PFSK-1 (cell line): ENCODE data around the gene SEC31A.

Experiments used
- FOXP2 ChIP-seq: optimal IDR thresholded peaks from 2 replicates; pipeline ENCODE3; 2011; ENCODE audit warnings: borderline replicate concordance, control low read depth, inconsistent platforms; ENCODE audit not compliant: insufficient read depth; ENCODE audit errors: extremely low read length, extremely low read depth
- POLR2AphosphoS5 ChIP-seq: IDR thresholded peaks from 2 replicates; pipeline ENCODE4 v1.6.1; 2012; ENCODE audit warnings: low read depth, mild to moderate bottlenecking, control low read depth, low read length, moderate library complexity
- REST ChIP-seq, 2 experiments: IDR thresholded peaks; 2 replicates each; pipeline versions ENCODE4 v1.6.1 to v1.8.0; 2011 to 2012; ENCODE audit warnings: low read depth in 2 of 2, low read length in 2 of 2, control low read depth in 1 of 2, inconsistent platforms in 1 of 2, mild to moderate bottlenecking in 1 of 2, moderate library complexity in 1 of 2; ENCODE audit not compliant: insufficient read depth in 1 of 2
- SIN3A ChIP-seq: IDR thresholded peaks from 2 replicates; pipeline ENCODE4 v1.6.1; 2012; ENCODE audit warnings: mild to moderate bottlenecking, low read length, moderate library complexity, borderline replicate concordance; ENCODE audit not compliant: insufficient read depth
- TAF1 ChIP-seq: IDR thresholded peaks from 2 replicates; pipeline ENCODE4 v1.6.1; 2012; ENCODE audit warnings: low read length, control low read depth, borderline replicate concordance; ENCODE audit not compliant: insufficient read depth

SEC31A gene

GRCh38 chr4:82913305-82913704 is 22.4 kb upstream of the SEC31A start:
- TF ChIP-seq TAF1 (no peak), POLR2AphosphoS5 (no peak), REST (IDR thresholded peaks at IDR 0.05; ENCODE audit: insufficient read depth in 1 of 2, low read depth in 2 of 2, low read length in 2 of 2) (no peak), FOXP2 (no peak), SIN3A (no peak)

GRCh38 chr4:82909326-82909725 is 18.4 kb upstream of the SEC31A start:
- TF ChIP-seq FOXP2 = no peak
- no peak for TF ChIP-seq REST (IDR thresholded peaks at IDR 0.05; ENCODE audit: insufficient read depth in 1 of 2, low read depth in 2 of 2, low read length in 2 of 2)
- no peak for TF ChIP-seq POLR2AphosphoS5
- TF ChIP-seq TAF1 = no peak
- no peak for TF ChIP-seq SIN3A

GRCh38 chr4:82906469-82906868 is 15.5 kb upstream of the SEC31A start:
- TF ChIP-seq TAF1 = no peak
- no peak for TF ChIP-seq POLR2AphosphoS5
- no peak for TF ChIP-seq SIN3A
- TF ChIP-seq REST (IDR thresholded peaks at IDR 0.05; ENCODE audit: insufficient read depth in 1 of 2, low read depth in 2 of 2, low read length in 2 of 2) = no peak
- TF ChIP-seq FOXP2 = no peak

- TF ChIP-seq REST (IDR thresholded peaks at IDR 0.05; ENCODE audit: insufficient read depth in 1 of 2, low read depth in 2 of 2, low read length in 2 of 2) (no peak), TAF1 (no peak), SIN3A (no peak), POLR2AphosphoS5 (no peak), FOXP2 (no peak)
These were observed 14.3 kb upstream of the SEC31A start for GRCh38 chr4:82905205-82905604.

GRCh38 chr4:82903737-82904136 is 12.8 kb upstream of the SEC31A start:
- TF ChIP-seq POLR2AphosphoS5 (no peak), REST (IDR thresholded peaks at IDR 0.05; ENCODE audit: insufficient read depth in 1 of 2, low read depth in 2 of 2, low read length in 2 of 2) (no peak), TAF1 (no peak), FOXP2 (no peak), SIN3A (no peak)
